NT2/D1 (cell line): ENCODE data around the gene NACC2.
"Not testable (repeated sequence)": the region's sequence is repeated elsewhere in the genome, so short reads cannot be mapped to it uniquely, and the experiment has no call there.

Experiments used
- SUZ12 ChIP-seq: IDR thresholded peaks from 2 replicates; pipeline ENCODE4 v1.6.1; 2011; ENCODE audit not compliant: insufficient read length, insufficient read depth; ENCODE audit errors: extremely low read depth
- YY1 ChIP-seq: IDR thresholded peaks from 2 replicates; pipeline ENCODE4 v1.6.1; 2011; ENCODE audit not compliant: insufficient read length, insufficient read depth
- ZNF274 ChIP-seq: IDR thresholded peaks from 2 replicates; pipeline ENCODE4 v1.6.1; 2011; ENCODE audit warnings: mild to moderate bottlenecking, low read depth, low read length

DNA sequence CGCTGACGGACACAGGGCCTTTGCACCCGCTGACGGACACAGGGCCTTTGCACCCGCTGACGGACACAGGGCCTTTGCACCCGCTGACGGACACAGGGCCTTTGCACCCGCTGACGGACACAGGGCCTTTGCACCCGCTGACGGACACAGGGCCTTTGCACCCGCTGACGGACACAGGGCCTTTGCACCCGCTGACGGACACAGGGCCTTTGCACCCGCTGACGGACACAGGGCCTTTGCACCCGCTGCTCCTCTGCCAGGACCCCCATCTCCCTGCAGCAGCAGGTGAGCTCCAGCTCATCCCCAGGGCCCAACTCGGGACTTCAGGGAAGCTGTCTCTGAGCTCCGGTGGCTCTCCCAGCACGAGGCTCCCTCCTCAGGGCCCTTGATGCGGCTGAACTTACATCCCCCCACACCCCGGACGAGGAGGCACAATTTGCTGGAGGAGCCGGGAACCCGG is 6.6 kb upstream of the NACC2 start:
- not testable (repeated sequence) for TF ChIP-seq ZNF274, YY1, SUZ12
